IPS-20b (cell line): ENCODE results near the gene USP17L30.
"Not testable (repeated sequence)": the region's sequence is repeated elsewhere in the genome, so short reads cannot be mapped to it uniquely, and the experiment has no call there.

Experiments used
- H3K27ac ChIP-seq: one replicate; pipeline ENCODE4 v1.5.1; 2013; ENCODE audit warnings: low read length
- H3K27me3 ChIP-seq: 2 replicates; pipeline ENCODE4 v1.6.1; 2013; ENCODE audit warnings: mild to moderate bottlenecking, low read length, inconsistent platforms; ENCODE audit not compliant: insufficient read depth
- H3K36me3 ChIP-seq: 2 replicates; pipeline ENCODE4 v1.6.1; 2013; ENCODE audit warnings: low read depth, mild to moderate bottlenecking, inconsistent platforms, low read length, moderate library complexity; ENCODE audit not compliant: insufficient read depth
- H3K4me1 ChIP-seq: 2 replicates; pipeline ENCODE4 v1.6.1; 2013; ENCODE audit warnings: mild to moderate bottlenecking, control low read depth, inconsistent platforms, low read length, moderate library complexity; ENCODE audit not compliant: insufficient read depth
- H3K4me3 ChIP-seq: 2 replicates; pipeline ENCODE4 v1.5.1; 2013; ENCODE audit warnings: mild to moderate bottlenecking, low read length, inconsistent platforms
- H3K9ac ChIP-seq: 2 replicates; pipeline ENCODE4 v1.6.1; 2013; ENCODE audit warnings: low read depth, mild to moderate bottlenecking, inconsistent platforms, low read length, moderate library complexity
- H3K9me3 ChIP-seq: 2 replicates; pipeline ENCODE4 v1.6.1; 2013; ENCODE audit warnings: mild to moderate bottlenecking, low read depth, low read length, inconsistent platforms; ENCODE audit not compliant: insufficient read depth

The USP17L30 gene, protein sequence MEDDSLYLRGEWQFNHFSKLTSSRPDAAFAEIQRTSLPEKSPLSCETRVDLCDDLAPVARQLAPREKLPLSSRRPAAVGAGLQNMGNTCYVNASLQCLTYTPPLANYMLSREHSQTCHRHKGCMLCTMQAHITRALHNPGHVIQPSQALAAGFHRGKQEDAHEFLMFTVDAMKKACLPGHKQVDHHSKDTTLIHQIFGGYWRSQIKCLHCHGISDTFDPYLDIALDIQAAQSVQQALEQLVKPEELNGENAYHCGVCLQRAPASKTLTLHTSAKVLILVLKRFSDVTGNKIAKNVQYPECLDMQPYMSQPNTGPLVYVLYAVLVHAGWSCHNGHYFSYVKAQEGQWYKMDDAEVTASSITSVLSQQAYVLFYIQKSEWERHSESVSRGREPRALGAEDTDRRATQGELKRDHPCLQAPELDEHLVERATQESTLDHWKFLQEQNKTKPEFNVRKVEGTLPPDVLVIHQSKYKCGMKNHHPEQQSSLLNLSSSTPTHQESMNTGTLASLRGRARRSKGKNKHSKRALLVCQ

DNA sequence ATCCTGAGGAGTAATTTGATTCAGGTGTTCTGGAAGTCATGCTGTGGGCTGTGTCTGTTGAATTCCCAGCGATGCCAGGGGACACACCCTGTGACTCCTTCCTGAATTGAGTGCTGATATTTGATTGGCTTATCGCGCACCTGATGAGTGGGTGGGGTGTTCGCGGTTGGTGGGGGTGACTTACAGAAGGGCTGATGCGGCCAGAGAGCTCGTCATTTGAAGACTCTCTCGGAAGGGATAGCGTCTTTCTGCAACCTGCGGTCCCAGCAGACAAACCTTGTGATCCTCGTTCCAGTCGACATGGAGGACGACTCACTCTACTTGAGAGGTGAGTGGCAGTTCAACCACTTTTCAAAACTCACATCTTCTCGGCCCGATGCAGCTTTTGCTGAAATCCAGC is at the start of gene USP17L30:
USP17L30 (plus strand) TSS at position 301 of the 400 bp plus-strand sequence; CDS start at position 301, 0 bp downstream.
- not testable (repeated sequence) for H3K9me3 ChIP-seq, H3K9ac ChIP-seq

GRCh38 chr4:9324191-9324590 is 38.7 kb upstream of the USP17L30 start:
- not testable (repeated sequence) for H3K4me3 ChIP-seq, H3K27ac ChIP-seq, H3K27me3 ChIP-seq, H3K36me3 ChIP-seq, H3K4me1 ChIP-seq, H3K9ac ChIP-seq, H3K9me3 ChIP-seq

More for the DNA sequence above, at the start of gene USP17L30:
- H3K27me3 ChIP-seq, H3K4me3 ChIP-seq, H3K4me1 ChIP-seq, H3K36me3 ChIP-seq, H3K27ac ChIP-seq: not testable (repeated sequence)

DNA sequence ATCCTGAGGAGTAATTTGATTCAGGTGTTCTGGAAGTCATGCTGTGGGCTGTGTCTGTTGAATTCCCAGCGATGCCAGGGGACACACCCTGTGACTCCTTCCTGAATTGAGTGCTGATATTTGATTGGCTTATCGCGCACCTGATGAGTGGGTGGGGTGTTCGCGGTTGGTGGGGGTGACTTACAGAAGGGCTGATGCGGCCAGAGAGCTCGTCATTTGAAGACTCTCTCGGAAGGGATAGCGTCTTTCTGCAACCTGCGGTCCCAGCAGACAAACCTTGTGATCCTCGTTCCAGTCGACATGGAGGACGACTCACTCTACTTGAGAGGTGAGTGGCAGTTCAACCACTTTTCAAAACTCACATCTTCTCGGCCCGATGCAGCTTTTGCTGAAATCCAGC is 38.1 kb upstream of the USP17L30 start, which contains the start of gene USP17L24:
USP17L24 (plus strand) TSS at position 301 of the 400 bp plus-strand sequence; CDS start at position 301, 0 bp downstream.
- not testable (repeated sequence) for H3K9me3 ChIP-seq, H3K27ac ChIP-seq, H3K9ac ChIP-seq, H3K36me3 ChIP-seq, H3K4me1 ChIP-seq, H3K4me3 ChIP-seq, H3K27me3 ChIP-seq

DNA sequence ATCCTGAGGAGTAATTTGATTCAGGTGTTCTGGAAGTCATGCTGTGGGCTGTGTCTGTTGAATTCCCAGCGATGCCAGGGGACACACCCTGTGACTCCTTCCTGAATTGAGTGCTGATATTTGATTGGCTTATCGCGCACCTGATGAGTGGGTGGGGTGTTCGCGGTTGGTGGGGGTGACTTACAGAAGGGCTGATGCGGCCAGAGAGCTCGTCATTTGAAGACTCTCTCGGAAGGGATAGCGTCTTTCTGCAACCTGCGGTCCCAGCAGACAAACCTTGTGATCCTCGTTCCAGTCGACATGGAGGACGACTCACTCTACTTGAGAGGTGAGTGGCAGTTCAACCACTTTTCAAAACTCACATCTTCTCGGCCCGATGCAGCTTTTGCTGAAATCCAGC is 33.3 kb upstream of the USP17L30 start, which contains the start of gene USP17L25:
USP17L25 (plus strand) TSS at position 301 of the 400 bp plus-strand sequence; CDS start at position 301, 0 bp downstream.
- not testable (repeated sequence) for H3K36me3 ChIP-seq, H3K9me3 ChIP-seq, H3K4me3 ChIP-seq, H3K4me1 ChIP-seq, H3K27me3 ChIP-seq, H3K27ac ChIP-seq, H3K9ac ChIP-seq

DNA sequence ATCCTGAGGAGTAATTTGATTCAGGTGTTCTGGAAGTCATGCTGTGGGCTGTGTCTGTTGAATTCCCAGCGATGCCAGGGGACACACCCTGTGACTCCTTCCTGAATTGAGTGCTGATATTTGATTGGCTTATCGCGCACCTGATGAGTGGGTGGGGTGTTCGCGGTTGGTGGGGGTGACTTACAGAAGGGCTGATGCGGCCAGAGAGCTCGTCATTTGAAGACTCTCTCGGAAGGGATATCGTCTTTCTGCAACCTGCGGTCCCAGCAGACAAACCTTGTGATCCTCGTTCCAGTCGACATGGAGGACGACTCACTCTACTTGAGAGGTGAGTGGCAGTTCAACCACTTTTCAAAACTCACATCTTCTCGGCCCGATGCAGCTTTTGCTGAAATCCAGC is 28.6 kb upstream of the USP17L30 start, which contains the start of gene USP17L26:
USP17L26 (plus strand) TSS at position 301 of the 400 bp plus-strand sequence; CDS start at position 301, 0 bp downstream.
- not testable (repeated sequence) for H3K9ac ChIP-seq, H3K9me3 ChIP-seq, H3K4me1 ChIP-seq, H3K4me3 ChIP-seq, H3K27ac ChIP-seq, H3K27me3 ChIP-seq, H3K36me3 ChIP-seq

DNA sequence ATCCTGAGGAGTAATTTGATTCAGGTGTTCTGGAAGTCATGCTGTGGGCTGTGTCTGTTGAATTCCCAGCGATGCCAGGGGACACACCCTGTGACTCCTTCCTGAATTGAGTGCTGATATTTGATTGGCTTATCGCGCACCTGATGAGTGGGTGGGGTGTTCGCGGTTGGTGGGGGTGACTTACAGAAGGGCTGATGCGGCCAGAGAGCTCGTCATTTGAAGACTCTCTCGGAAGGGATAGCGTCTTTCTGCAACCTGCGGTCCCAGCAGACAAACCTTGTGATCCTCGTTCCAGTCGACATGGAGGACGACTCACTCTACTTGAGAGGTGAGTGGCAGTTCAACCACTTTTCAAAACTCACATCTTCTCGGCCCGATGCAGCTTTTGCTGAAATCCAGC is 23.8 kb upstream of the USP17L30 start, which contains the start of gene USP17L5:
USP17L5 (plus strand) TSS at position 301 of the 400 bp plus-strand sequence; CDS start at position 301, 0 bp downstream.
- not testable (repeated sequence) for H3K4me1 ChIP-seq, H3K9me3 ChIP-seq, H3K27me3 ChIP-seq

DNA sequence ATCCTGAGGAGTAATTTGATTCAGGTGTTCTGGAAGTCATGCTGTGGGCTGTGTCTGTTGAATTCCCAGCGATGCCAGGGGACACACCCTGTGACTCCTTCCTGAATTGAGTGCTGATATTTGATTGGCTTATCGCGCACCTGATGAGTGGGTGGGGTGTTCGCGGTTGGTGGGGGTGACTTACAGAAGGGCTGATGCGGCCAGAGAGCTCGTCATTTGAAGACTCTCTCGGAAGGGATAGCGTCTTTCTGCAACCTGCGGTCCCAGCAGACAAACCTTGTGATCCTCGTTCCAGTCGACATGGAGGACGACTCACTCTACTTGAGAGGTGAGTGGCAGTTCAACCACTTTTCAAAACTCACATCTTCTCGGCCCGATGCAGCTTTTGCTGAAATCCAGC is 19.1 kb upstream of the USP17L30 start, which contains the start of gene USP17L27:
USP17L27 (plus strand) TSS at position 301 of the 400 bp plus-strand sequence; CDS start at position 301, 0 bp downstream.
- H3K9ac ChIP-seq, H3K4me1 ChIP-seq, H3K27me3 ChIP-seq, H3K36me3 ChIP-seq, H3K9me3 ChIP-seq, H3K27ac ChIP-seq, H3K4me3 ChIP-seq: not testable (repeated sequence)

More for the DNA sequence above, 23.8 kb upstream of the USP17L30 start, which contains the start of gene USP17L5:
- not testable (repeated sequence) for H3K9ac ChIP-seq, H3K36me3 ChIP-seq, H3K27ac ChIP-seq, H3K4me3 ChIP-seq

GRCh38 chr4:9348593-9348992 is 14.3 kb upstream of the USP17L30 start, which contains the start of gene USP17L28:
TSS of gene USP17L28 (plus strand) at chr4:9348893. CDS start at chr4:9348893, 0 bp downstream.
- not testable (repeated sequence) for H3K36me3 ChIP-seq, H3K9ac ChIP-seq, H3K4me1 ChIP-seq, H3K27me3 ChIP-seq, H3K27ac ChIP-seq, H3K9me3 ChIP-seq, H3K4me3 ChIP-seq

GRCh38 chr4:9350866-9351265 is 12.1 kb upstream of the USP17L30 start:
- H3K27me3 ChIP-seq, H3K9ac ChIP-seq: not testable (repeated sequence)

GRCh38 chr4:9353338-9353737 is 9.6 kb upstream of the USP17L30 start, which contains the start of gene USP17L29:
TSS of gene USP17L29 (plus strand) at chr4:9353638. CDS start at chr4:9353638, 0 bp downstream.
- not testable (repeated sequence) for H3K9ac ChIP-seq, H3K36me3 ChIP-seq, H3K4me3 ChIP-seq, H3K27me3 ChIP-seq, H3K9me3 ChIP-seq, H3K4me1 ChIP-seq, H3K27ac ChIP-seq

More at GRCh38 chr4:9350866-9351265, 12.1 kb upstream of the USP17L30 start:
- H3K4me3 ChIP-seq, H3K27ac ChIP-seq, H3K9me3 ChIP-seq, H3K36me3 ChIP-seq, H3K4me1 ChIP-seq: not testable (repeated sequence)

- H3K27ac ChIP-seq, H3K9ac ChIP-seq, H3K36me3 ChIP-seq, H3K27me3 ChIP-seq, H3K4me3 ChIP-seq, H3K9me3 ChIP-seq, H3K4me1 ChIP-seq: not testable (repeated sequence)
These were observed 17.0 kb downstream of the USP17L30 start for GRCh38 chr4:9379881-9380280.
